HepG2 (cell line): ENCODE measurements around the gene NAALADL1. TPM values are rescaled to one million over a fixed set of nuclear protein-coding genes. Genes with fewer than 3 reads are reported as not detected.

ENCODE experiments used
- ATAC-seq: fragments of 200-7000 bp; cut with Tn5 transposase; 3 replicates; pipeline ENCODE4 v1.9.1; 2020; ENCODE audit warnings: mild to moderate bottlenecking, moderate library complexity
- BruUV-seq: library from RNA; stranded (reverse); fragments of 400-500 nt; replicated peaks from 2 replicates; lab custom pipeline; 2021; lab: Mats Ljungman, UMichigan
- CTCF ChIA-PET: fragments of 300-600 bp; formaldehyde crosslinking; extraction: SDS; loops from one replicate; lab custom pipeline; 2021; ENCODE audit warnings: low total read pairs, inconsistent platforms, low intra/inter-chr PET ratio; lab: Yijun Ruan, JAX
- POLR2A ChIA-PET: fragments of 350-600 bp; sonication (Branson Sonifier 250); formaldehyde crosslinking; loops from one replicate; lab custom pipeline; 2020; ENCODE audit warnings: antibody characterized with exemption, inconsistent platforms; lab: Yijun Ruan, JAX
- DNase-seq: peaks from one replicate; pipeline ENCODE4 v3.0.0-alpha.2; 2015; ENCODE audit warnings: low spot score
- FAIRE-seq: peaks from 3 replicates; lab custom pipeline; 2011; peaks lifted over from hg19 to GRCh38; lab: Jason Lieb, UNC
- H2AFZ ChIP-seq: one replicate; pipeline ENCODE4 v1.6.1; 2011; ENCODE audit warnings: low read length, inconsistent platforms
- H3K27ac ChIP-seq: fragments of 300-600 bp; 3 replicates; pipeline ENCODE4 v1.8.0; 2011; ENCODE audit warnings: mixed run types, mild to moderate bottlenecking, mixed read lengths, low read length, inconsistent platforms; ENCODE audit not compliant: insufficient read depth; ENCODE audit errors: extremely low read length
- H3K27me3 ChIP-seq, 2 experiments: fragments of 200-600 bp in 1 of 2; 2 replicates in 1 of 2; 3 replicates in 1 of 2; pipeline versions ENCODE4 v1.6.0 to v1.8.0; 2011; ENCODE audit warnings: low read length in 2 of 2, mild to moderate bottlenecking in 2 of 2, moderate library complexity in 2 of 2, inconsistent platforms in 1 of 2; ENCODE audit not compliant: insufficient read depth in 2 of 2, control insufficient read depth in 1 of 2
- H3K36me3 ChIP-seq, 2 experiments: fragments of 200-600 bp in 1 of 2; replicated peaks in 1 of 2; 2 replicates in 1 of 2; 3 replicates in 1 of 2; pipeline versions ENCODE4 v1.5.1 to v1.8.0; 2011; ENCODE audit warnings: low read length in 2 of 2, inconsistent platforms in 1 of 2; ENCODE audit not compliant: insufficient read depth in 2 of 2, control insufficient read depth in 1 of 2
- H3K4me1 ChIP-seq: 2 replicates; pipeline ENCODE4 v1.5.1; 2012; ENCODE audit warnings: low read length, inconsistent platforms; ENCODE audit not compliant: insufficient read depth
- H3K4me2 ChIP-seq: 2 replicates; pipeline ENCODE4 v1.6.0; 2011; ENCODE audit warnings: low read depth, low read length, inconsistent platforms
- H3K4me3 ChIP-seq, 3 experiments: fragments of 200-600 bp in 1 of 3; sonication (generic), shearing (Covaris generic) in 1 of 3; replicated peaks in 1 of 3; 2 replicates each; pipeline ENCODE4 v1.5.1; 2011 to 2016; ENCODE audit warnings: low read length in 3 of 3, inconsistent platforms in 2 of 3, low read depth in 2 of 3, mild to moderate bottlenecking in 2 of 3, control low read depth in 1 of 3, mixed read lengths in 1 of 3; ENCODE audit not compliant: insufficient read depth in 1 of 3
- H3K79me2 ChIP-seq: one replicate; pipeline ENCODE4 v1.6.1; 2011; ENCODE audit warnings: low read length, inconsistent platforms; ENCODE audit not compliant: insufficient read depth
- H3K9ac ChIP-seq: 2 replicates; pipeline ENCODE4 v1.6.0; 2011; ENCODE audit warnings: mild to moderate bottlenecking, low read depth, low read length, inconsistent platforms; ENCODE audit not compliant: insufficient read depth
- H3K9me3 ChIP-seq: 2 replicates; pipeline ENCODE4 v1.5.1; 2012; ENCODE audit warnings: mild to moderate bottlenecking, low read length
- H4K20me1 ChIP-seq: 2 replicates; pipeline ENCODE4 v1.6.0; 2011; ENCODE audit warnings: inconsistent platforms, mild to moderate bottlenecking, low read length, moderate library complexity; ENCODE audit not compliant: insufficient read depth
- CREM ChIP-seq, 2 experiments: sonication (generic) in 1 of 2; formaldehyde crosslinking in 1 of 2; IDR thresholded peaks; 2 replicates each; pipeline versions ENCODE4 v1.4.0 to v1.6.1; 2016 to 2020; ENCODE audit warnings: antibody characterized with exemption in 1 of 2, mild to moderate bottlenecking in 1 of 2, missing genetic modification reagents in 1 of 2
- KDM6A ChIP-seq: IDR thresholded peaks from 2 replicates; pipeline ENCODE4 v1.6.1; 2016; ENCODE audit warnings: low read depth
- PHF8 ChIP-seq: sonication (generic); formaldehyde crosslinking; IDR thresholded peaks from 2 replicates; pipeline ENCODE4 v1.5.0; 2020; ENCODE audit warnings: missing genetic modification reagents
- YEATS4 ChIP-seq: sonication (generic); formaldehyde crosslinking; IDR thresholded peaks from 2 replicates; pipeline ENCODE4 v1.4.0; 2020; ENCODE audit warnings: missing genetic modification reagents, borderline replicate concordance
- ZIK1 ChIP-seq: sonication (generic); formaldehyde crosslinking; IDR thresholded peaks from 2 replicates; pipeline ENCODE4 v1.5.0; 2020; ENCODE audit warnings: mild to moderate bottlenecking, low read depth, missing genetic modification reagents, borderline replicate concordance
- ZNF3 ChIP-seq: IDR thresholded peaks from 2 replicates; pipeline ENCODE4 v1.7.0; 2017; ENCODE audit warnings: inconsistent platforms
- ZNF33B ChIP-seq: sonication (generic); formaldehyde crosslinking; IDR thresholded peaks from 2 replicates; pipeline ENCODE4 v1.5.1; 2020; ENCODE audit warnings: mild to moderate bottlenecking, missing genetic modification reagents
- WGBS: methylation state at CpG from one replicate; pipeline ENCODE4 v1.1.6; 2017; ENCODE audit warnings: low lambda C conversion rate; 5-methylcytosine and 5-hydroxymethylcytosine counted together
- in situ Hi-C: cut with HindIII; loops from 2 replicates; pipeline ENCODE4 v1.10.0; 2017; ENCODE audit warnings: low pct_unique_long_range_greater_than_20kb; ENCODE audit not compliant: extremely low pct_ligation_motif_present
- intact Hi-C: fragments of 100-400 bp; cut with micrococcal nuclease; formaldehyde crosslinking; loops from one replicate; pipeline ENCODE4 v1.10.0; 2022; ENCODE audit not compliant: unreplicated experiment
- polyA plus RNA-seq, 8 experiments: library from polyadenylated mRNA; depleted of rRNA in 3 of 8; stranded (reverse) in 7 of 8; unstranded in 1 of 8; fragments of >200 nt; fragmentation: Illumina TruSeq in 4 of 8; extraction: Trizol in 4 of 8; gene quantifications; 2 replicates each; pipeline versions ENCODE4 v1.2.1 to v1.2.3, GENCODE V29; 2011 to 2016; ENCODE audit warnings: low read depth in 4 of 8, missing spikeins in 1 of 8, mixed read lengths in 1 of 8; ENCODE audit not compliant: insufficient read depth in 1 of 8
- total RNA-seq, 5 experiments: library from RNA; depleted of rRNA; stranded (reverse); fragments of >200 nt; fragmentation: Illumina TruSeq; extraction: Trizol; gene quantifications; 2 replicates each; pipeline ENCODE4 v1.2.3, GENCODE V29; 2016; ENCODE audit warnings: low read depth in 1 of 5
- TF ChIP-seq, protein P1 (sequence below): sonication (generic); formaldehyde crosslinking; IDR thresholded peaks from 2 replicates; pipeline ENCODE4 v1.4.0; 2020; ENCODE audit warnings: missing genetic modification reagents

NAALADL1 gene
- total and polyA plus RNA-seq, 2 of the 13 experiments (the other 11 are each of a cell fraction or from before 2014, with no cell fraction given): 9.3 to 33.9 TPM

DNA sequence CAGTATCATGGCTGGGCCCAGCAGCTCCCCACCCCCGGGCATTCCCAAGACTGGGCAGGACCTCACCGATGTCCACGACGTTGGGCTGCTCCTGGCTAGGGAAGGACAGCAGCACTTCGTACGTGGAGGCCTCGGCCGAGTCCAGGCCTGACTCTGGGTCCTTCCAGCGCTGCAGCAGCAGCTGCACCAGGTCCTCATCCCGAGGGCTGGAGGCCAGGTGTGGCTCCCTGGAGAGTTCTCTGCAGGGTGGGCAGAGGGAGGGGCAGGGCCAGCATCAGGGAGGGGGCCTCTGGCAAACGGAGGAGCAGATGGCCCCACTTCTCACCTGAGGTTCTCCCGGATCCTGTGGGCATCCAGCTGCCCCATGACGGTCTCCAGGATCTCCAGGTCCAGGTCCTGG, 341 bp downstream of the NAALADL1 start (continued):
- 0 out of 2 replicates have a peak, but pooled peaks have one; percentile 13 for TF ChIP-seq YEATS4 (CRISPR knock-in tag)

DNA sequence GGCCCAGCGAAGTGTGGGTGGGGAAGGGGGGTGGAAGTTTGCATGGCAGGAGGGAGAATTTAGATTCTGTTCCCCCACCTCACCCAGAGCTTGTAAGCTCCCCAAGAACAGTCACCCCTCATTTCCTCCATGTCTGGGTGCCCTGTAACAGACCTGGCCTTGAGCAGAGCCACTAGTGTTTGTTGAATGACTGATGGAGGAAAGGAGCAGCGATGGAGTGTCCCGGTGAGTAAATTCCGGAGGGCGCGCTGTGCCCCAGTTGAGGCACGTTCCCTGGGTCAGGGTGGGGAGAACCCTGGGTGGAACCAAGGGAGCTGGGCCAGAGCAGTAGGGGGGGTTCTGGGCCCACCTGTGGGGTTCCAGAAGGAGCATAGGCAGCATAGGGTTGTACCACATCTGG, 827 bp downstream of the NAALADL1 start:
- H3K36me3 ChIP-seq: no peaks in the 10 kb centered on the region
- BruUV-seq: no TSS peak
- H3K27ac ChIP-seq: peak overlapping the region; percentile 24
- POLR2A ChIA-PET: interaction anchor here (0.6 to 4.1 kb wide), 6 partner anchors 11 to 113 kb away, joined by 3 to 39 read pairs (median 4); partner anchors contain the start of genes SAC3D1 and SPDYC
- DNase-seq (no peak), ATAC-seq (no peak), FAIRE-seq (no peak)
- in situ Hi-C loops (no loop called here), intact Hi-C loops (no loop called here)
- H3K4me2 ChIP-seq: peak overlapping the region; percentile 82
- peaks cover 58% of the 10 kb centered on the region for H3K4me1 ChIP-seq
- H3K79me2 ChIP-seq: no peaks in the 10 kb centered on the region
- TF ChIP-seq CREM (IDR thresholded peaks at IDR 0.05) (no peak), CREM (CRISPR knock-in tag; IDR thresholded peaks at IDR 0.05) (no peak), ZNF33B (CRISPR knock-in tag) (no peak), ZIK1 (no peak), PHF8 (CRISPR knock-in tag) (0 out of 2 replicates have a peak, but pooled peaks have one; percentile 3), ZNF3 (CRISPR knock-in tag) (peak; percentile 92), KDM6A (no peak)
- TF ChIP-seq, protein P1, sequence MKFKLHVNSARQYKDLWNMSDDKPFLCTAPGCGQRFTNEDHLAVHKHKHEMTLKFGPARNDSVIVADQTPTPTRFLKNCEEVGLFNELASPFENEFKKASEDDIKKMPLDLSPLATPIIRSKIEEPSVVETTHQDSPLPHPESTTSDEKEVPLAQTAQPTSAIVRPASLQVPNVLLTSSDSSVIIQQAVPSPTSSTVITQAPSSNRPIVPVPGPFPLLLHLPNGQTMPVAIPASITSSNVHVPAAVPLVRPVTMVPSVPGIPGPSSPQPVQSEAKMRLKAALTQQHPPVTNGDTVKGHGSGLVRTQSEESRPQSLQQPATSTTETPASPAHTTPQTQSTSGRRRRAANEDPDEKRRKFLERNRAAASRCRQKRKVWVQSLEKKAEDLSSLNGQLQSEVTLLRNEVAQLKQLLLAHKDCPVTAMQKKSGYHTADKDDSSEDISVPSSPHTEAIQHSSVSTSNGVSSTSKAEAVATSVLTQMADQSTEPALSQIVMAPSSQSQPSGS (CRISPR knock-in tag): no peak
- peak overlapping the region; percentile 42 for H3K9ac ChIP-seq
- no peaks in the 10 kb centered on the region for H3K27me3 ChIP-seq
- no peaks in the 10 kb centered on the region for H4K20me1 ChIP-seq
- H3K4me3 ChIP-seq: peak overlapping the region; percentile 32 to 75 (median 57); a peak in 5 of 6 replicates
- CTCF ChIA-PET: no interaction called here
- WGBS: 84% methylated on average over 7 of the region's 7 CpGs
- H2AFZ ChIP-seq: no peak overlapping the region
- H3K9me3 ChIP-seq: no peaks in the 10 kb centered on the region
